Panc1 (cell line): Measurements from ENCODE around the gene ABL1.

ENCODE experiments used
- POLR2AphosphoS5 ChIP-seq: IDR thresholded peaks from 2 replicates; pipeline ENCODE4 v1.6.1; 2012; ENCODE audit warnings: mild to moderate bottlenecking, low read depth, low read length, moderate library complexity
- SIN3A ChIP-seq: IDR thresholded peaks from 2 replicates; pipeline ENCODE4 v1.6.1; 2012; ENCODE audit warnings: low read depth, mild to moderate bottlenecking, low read length, moderate library complexity, borderline replicate concordance; ENCODE audit not compliant: insufficient read depth
- TCF7L2 ChIP-seq: IDR thresholded peaks from 2 replicates; pipeline ENCODE4 v1.6.1; 2011; ENCODE audit warnings: mild to moderate bottlenecking, low read depth, low read length, inconsistent platforms
- TF ChIP-seq, protein P1 (sequence below): fragments of 450-650 bp; IDR thresholded peaks from 2 replicates; pipeline ENCODE4 v1.5.1; 2017; ENCODE audit warnings: mild to moderate bottlenecking

- TF ChIP-seq, protein P1, sequence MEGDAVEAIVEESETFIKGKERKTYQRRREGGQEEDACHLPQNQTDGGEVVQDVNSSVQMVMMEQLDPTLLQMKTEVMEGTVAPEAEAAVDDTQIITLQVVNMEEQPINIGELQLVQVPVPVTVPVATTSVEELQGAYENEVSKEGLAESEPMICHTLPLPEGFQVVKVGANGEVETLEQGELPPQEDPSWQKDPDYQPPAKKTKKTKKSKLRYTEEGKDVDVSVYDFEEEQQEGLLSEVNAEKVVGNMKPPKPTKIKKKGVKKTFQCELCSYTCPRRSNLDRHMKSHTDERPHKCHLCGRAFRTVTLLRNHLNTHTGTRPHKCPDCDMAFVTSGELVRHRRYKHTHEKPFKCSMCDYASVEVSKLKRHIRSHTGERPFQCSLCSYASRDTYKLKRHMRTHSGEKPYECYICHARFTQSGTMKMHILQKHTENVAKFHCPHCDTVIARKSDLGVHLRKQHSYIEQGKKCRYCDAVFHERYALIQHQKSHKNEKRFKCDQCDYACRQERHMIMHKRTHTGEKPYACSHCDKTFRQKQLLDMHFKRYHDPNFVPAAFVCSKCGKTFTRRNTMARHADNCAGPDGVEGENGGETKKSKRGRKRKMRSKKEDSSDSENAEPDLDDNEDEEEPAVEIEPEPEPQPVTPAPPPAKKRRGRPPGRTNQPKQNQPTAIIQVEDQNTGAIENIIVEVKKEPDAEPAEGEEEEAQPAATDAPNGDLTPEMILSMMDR, result no peak
- no peak for TF ChIP-seq TCF7L2
- TF ChIP-seq SIN3A, result no peak
- no peak for TF ChIP-seq POLR2AphosphoS5
These were observed 40.0 kb upstream of the ABL1 start for GRCh38 chr9:130794923-130795495.
